Measurements from ENCODE around the gene CCDC54.
A peak's percentile ranks its signal among the peaks of the same experiment; 100 is the strongest.

Gene CCDC54

DNA sequence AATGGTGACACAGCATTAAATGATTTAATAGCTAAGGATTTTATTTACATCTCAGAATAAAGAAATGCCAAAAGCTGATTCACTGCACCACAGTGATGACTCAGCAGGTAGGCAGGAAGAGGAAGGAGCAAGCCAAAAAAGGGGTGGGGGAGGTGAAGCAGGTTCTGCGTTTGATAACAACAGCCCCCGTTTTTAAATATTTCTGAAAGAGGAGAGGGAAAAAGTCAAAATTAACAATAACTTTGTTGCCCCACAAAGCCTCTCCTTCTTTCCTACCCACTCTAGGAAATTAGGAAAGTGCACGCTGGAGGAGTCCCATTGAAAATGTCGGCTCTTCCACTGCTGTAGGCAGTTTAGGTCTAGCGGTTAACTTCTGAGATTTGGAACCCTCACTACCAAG lies 9.9 kb upstream of the CCDC54 start:
- Histone ChIP-seq H3K9me3 (ENCODE audit: insufficient read depth, low read depth, low read length) (no peaks in the 10 kb centered on the region), H3K27ac (ENCODE audit: low read length) (peak overlapping the region; percentile 19), H3K27me3 (ENCODE audit: insufficient read depth, low read length) (no peaks in the 10 kb centered on the region), H3K4me1 (ENCODE audit: insufficient read depth, low read length) (peaks cover 11% of the 10 kb centered on the region; the same call in 1 of the 2 replicates), H3K9ac (ENCODE audit: low read depth, low read length) (no peak overlapping the region), H3K4me3 (ENCODE audit: low read length) (no peak overlapping the region), H3K36me3 (ENCODE audit: insufficient read depth, low read depth, low read length) (no peaks in the 10 kb centered on the region)

- no peak overlapping the region for H3K27ac ChIP-seq (ENCODE audit: low read length)
- H3K4me3 ChIP-seq (ENCODE audit: low read length), result no peak overlapping the region
- no peaks in the 10 kb centered on the region for H3K36me3 ChIP-seq (ENCODE audit: insufficient read depth, low read depth, low read length)
- no peak overlapping the region for H3K9ac ChIP-seq (ENCODE audit: low read depth, low read length)
- peaks cover 11% of the 10 kb centered on the region; the same call in 1 of the 2 replicates for H3K4me1 ChIP-seq (ENCODE audit: insufficient read depth, low read length)
- H3K27me3 ChIP-seq (ENCODE audit: insufficient read depth, low read length), result no peaks in the 10 kb centered on the region
- H3K9me3 ChIP-seq (ENCODE audit: insufficient read depth, low read depth, low read length), result no peaks in the 10 kb centered on the region
Observed at GRCh38 chr3:107368654-107369398, 8.4 kb upstream of the CCDC54 start.

GRCh38 chr3:107369791-107370190 lies 7.4 kb upstream of the CCDC54 start:
- no peaks in the 10 kb centered on the region for H3K9me3 ChIP-seq (ENCODE audit: insufficient read depth, low read depth, low read length)
- H3K4me1 ChIP-seq (ENCODE audit: insufficient read depth, low read length), result peaks cover 11% of the 10 kb centered on the region; the same call in 1 of the 2 replicates
- no peaks in the 10 kb centered on the region for H3K27me3 ChIP-seq (ENCODE audit: insufficient read depth, low read length)
- H3K9ac ChIP-seq (ENCODE audit: low read depth, low read length), result no peak overlapping the region
- no peaks in the 10 kb centered on the region for H3K36me3 ChIP-seq (ENCODE audit: insufficient read depth, low read depth, low read length)
- H3K4me3 ChIP-seq (ENCODE audit: low read length), result no peak overlapping the region
- no peak overlapping the region for H3K27ac ChIP-seq (ENCODE audit: low read length)

GRCh38 chr3:107370907-107371306 lies 6.3 kb upstream of the CCDC54 start:
- H3K36me3 ChIP-seq (ENCODE audit: insufficient read depth, low read depth, low read length), result no peaks in the 10 kb centered on the region
- H3K4me3 ChIP-seq (ENCODE audit: low read length), result no peak overlapping the region
- H3K4me1 ChIP-seq (ENCODE audit: insufficient read depth, low read length), result peaks cover 11% of the 10 kb centered on the region; the same call in 1 of the 2 replicates
- no peaks in the 10 kb centered on the region for H3K27me3 ChIP-seq (ENCODE audit: insufficient read depth, low read length)
- H3K9me3 ChIP-seq (ENCODE audit: insufficient read depth, low read depth, low read length), result no peaks in the 10 kb centered on the region
- H3K9ac ChIP-seq (ENCODE audit: low read depth, low read length), result no peak overlapping the region
- H3K27ac ChIP-seq (ENCODE audit: low read length), result no peak overlapping the region

DNA sequence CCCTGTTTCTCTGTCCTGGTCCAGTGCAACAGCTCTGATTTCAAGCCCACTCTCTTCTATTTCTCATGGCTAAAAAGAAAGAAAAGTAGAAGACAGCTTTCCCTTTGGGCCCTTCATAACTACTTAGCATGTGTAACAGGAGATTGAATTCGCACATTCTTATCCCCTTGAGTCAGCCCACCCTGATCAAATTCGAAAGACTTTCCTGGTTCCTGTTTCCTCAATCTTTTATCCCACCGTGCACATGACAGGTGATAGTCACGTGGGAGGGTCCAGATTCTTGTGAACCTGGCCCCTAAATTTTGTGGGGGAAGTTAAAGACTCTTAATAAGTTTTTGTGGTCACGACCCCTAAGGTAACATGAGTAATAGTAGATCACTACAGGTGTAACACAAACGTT lies 4.7 kb upstream of the CCDC54 start:
- no peak overlapping the region for H3K27ac ChIP-seq (ENCODE audit: low read length)
- no peaks in the 10 kb centered on the region for H3K27me3 ChIP-seq (ENCODE audit: insufficient read depth, low read length)
- H3K4me3 ChIP-seq (ENCODE audit: low read length), result no peak overlapping the region
- no peaks in the 10 kb centered on the region; the same call in 1 of the 2 replicates for H3K4me1 ChIP-seq (ENCODE audit: insufficient read depth, low read length)
- H3K36me3 ChIP-seq (ENCODE audit: insufficient read depth, low read depth, low read length), result no peaks in the 10 kb centered on the region
- no peaks in the 10 kb centered on the region for H3K9me3 ChIP-seq (ENCODE audit: insufficient read depth, low read depth, low read length)
- H3K9ac ChIP-seq (ENCODE audit: low read depth, low read length), result no peak overlapping the region

DNA sequence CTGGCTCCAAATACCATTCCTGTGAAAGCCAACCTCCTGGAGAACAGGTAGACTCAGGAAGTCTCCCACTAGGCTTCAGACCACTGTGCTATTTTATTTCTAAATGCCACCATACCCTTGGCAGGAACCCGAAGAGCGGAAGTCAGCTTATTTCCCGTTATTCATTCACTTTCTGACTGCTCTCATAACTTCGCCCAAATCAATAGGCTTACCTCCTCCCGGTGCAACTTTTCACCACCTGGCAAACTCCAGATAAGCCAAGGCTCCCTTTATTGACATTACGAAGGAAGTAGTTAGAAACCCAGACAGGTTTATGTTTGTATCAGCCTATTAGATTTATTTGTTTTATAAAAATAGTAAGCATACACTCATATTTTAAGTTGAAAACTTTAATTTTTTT lies 3.3 kb upstream of the CCDC54 start:
- H3K9me3 ChIP-seq (ENCODE audit: insufficient read depth, low read depth, low read length), result no peaks in the 10 kb centered on the region
- no peak overlapping the region for H3K4me3 ChIP-seq (ENCODE audit: low read length)
- no peaks in the 10 kb centered on the region for H3K4me1 ChIP-seq (ENCODE audit: insufficient read depth, low read length)
- no peak overlapping the region for H3K27ac ChIP-seq (ENCODE audit: low read length)
- no peaks in the 10 kb centered on the region for H3K36me3 ChIP-seq (ENCODE audit: insufficient read depth, low read depth, low read length)
- H3K27me3 ChIP-seq (ENCODE audit: insufficient read depth, low read length), result no peaks in the 10 kb centered on the region
- H3K9ac ChIP-seq (ENCODE audit: low read depth, low read length), result no peak overlapping the region

DNA sequence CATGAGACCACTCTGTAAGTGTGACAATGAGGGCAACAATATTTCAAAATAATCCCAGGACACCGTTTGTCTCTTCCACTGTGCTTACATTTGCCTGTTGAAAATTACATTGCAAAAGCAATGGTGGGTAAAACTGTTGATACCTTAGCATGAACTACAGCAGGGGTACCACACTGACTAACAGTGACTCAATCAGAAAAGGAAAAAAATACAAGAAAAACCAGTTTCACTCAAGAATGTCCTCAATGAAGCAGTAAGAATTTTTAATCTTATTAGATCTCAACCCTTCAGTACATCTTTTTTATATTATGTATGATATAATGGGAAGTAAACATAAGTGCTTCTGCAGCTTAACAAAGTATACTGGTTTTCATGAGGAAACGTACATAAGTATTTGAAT lies 1.6 kb upstream of the CCDC54 start:
- Histone ChIP-seq H3K27me3 (ENCODE audit: insufficient read depth, low read length) (no peaks in the 10 kb centered on the region), H3K9ac (ENCODE audit: low read depth, low read length) (no peak overlapping the region), H3K9me3 (ENCODE audit: insufficient read depth, low read depth, low read length) (no peaks in the 10 kb centered on the region), H3K27ac (ENCODE audit: low read length) (no peak overlapping the region), H3K4me1 (ENCODE audit: insufficient read depth, low read length) (no peaks in the 10 kb centered on the region), H3K36me3 (ENCODE audit: insufficient read depth, low read depth, low read length) (no peaks in the 10 kb centered on the region), H3K4me3 (ENCODE audit: low read length) (no peak overlapping the region)

GRCh38 chr3:107382631-107383030 lies 5.4 kb downstream of the CCDC54 start:
- H3K27me3 ChIP-seq (ENCODE audit: insufficient read depth, low read length), result no peaks in the 10 kb centered on the region
- no peaks in the 10 kb centered on the region for H3K36me3 ChIP-seq (ENCODE audit: insufficient read depth, low read depth, low read length)
- H3K27ac ChIP-seq (ENCODE audit: low read length), result no peak overlapping the region
- H3K4me1 ChIP-seq (ENCODE audit: insufficient read depth, low read length), result peaks cover 30% of the 10 kb centered on the region; the same call in 1 of the 2 replicates
- no peak overlapping the region for H3K4me3 ChIP-seq (ENCODE audit: low read length)
- H3K9me3 ChIP-seq (ENCODE audit: insufficient read depth, low read depth, low read length), result no peaks in the 10 kb centered on the region
- H3K9ac ChIP-seq (ENCODE audit: low read depth, low read length), result no peak overlapping the region

DNA sequence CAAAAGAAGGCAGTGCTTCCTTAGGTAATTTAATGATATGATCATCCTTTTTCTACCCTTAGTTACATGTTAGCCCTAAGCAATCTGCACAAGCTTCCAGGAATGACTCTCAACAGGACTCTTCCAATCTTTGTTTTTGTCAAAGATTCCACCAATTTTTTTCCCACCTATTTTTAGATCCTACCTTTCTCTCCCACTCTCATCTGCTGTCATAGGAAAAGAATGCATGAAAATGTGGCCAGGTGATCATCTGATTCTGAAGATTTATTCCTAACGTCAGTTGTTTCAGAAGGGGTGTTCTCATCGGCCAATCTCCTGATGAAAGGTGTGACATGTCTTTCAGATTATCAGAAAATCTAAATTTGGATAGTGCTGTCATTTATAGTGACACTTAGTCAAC lies 7.2 kb downstream of the CCDC54 start:
- Histone ChIP-seq H3K4me3 (ENCODE audit: low read length) (no peak overlapping the region), H3K27me3 (ENCODE audit: insufficient read depth, low read length) (no peaks in the 10 kb centered on the region), H3K9ac (ENCODE audit: low read depth, low read length) (no peak overlapping the region), H3K9me3 (ENCODE audit: insufficient read depth, low read depth, low read length) (no peaks in the 10 kb centered on the region), H3K27ac (ENCODE audit: low read length) (peak overlapping the region; percentile 11), H3K36me3 (ENCODE audit: insufficient read depth, low read depth, low read length) (no peaks in the 10 kb centered on the region), H3K4me1 (ENCODE audit: insufficient read depth, low read length) (peaks cover 30% of the 10 kb centered on the region; the same call in 1 of the 2 replicates)

DNA sequence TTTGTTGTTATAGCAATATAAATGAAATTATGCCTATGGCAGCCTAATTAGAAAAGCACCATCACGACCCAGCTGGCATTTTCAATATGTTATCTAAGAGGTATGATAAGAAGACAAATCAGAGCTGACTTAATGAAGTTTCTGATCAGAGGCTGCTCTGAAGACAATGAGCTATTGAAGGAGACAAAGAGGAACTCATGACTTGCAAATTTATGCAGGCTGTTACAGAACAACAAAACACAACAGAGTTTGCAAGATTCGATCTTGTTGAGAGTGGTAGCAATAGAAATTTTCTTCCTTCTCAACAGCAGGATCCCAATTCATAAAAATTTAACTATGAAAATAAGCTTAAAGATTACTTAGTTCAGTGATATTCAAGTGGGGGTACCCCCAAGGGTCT lies 7.7 kb downstream of the CCDC54 start:
- no peaks in the 10 kb centered on the region for H3K36me3 ChIP-seq (ENCODE audit: insufficient read depth, low read depth, low read length)
- H3K27me3 ChIP-seq (ENCODE audit: insufficient read depth, low read length), result no peaks in the 10 kb centered on the region
- H3K9me3 ChIP-seq (ENCODE audit: insufficient read depth, low read depth, low read length), result no peaks in the 10 kb centered on the region
- no peak overlapping the region; the same call in 1 of the 2 replicates for H3K9ac ChIP-seq (ENCODE audit: low read depth, low read length)
- H3K4me1 ChIP-seq (ENCODE audit: insufficient read depth, low read length), result peaks cover 30% of the 10 kb centered on the region; the same call in 1 of the 2 replicates
- no peak overlapping the region for H3K4me3 ChIP-seq (ENCODE audit: low read length)
- peak overlapping the region; percentile 11 for H3K27ac ChIP-seq (ENCODE audit: low read length)

DNA sequence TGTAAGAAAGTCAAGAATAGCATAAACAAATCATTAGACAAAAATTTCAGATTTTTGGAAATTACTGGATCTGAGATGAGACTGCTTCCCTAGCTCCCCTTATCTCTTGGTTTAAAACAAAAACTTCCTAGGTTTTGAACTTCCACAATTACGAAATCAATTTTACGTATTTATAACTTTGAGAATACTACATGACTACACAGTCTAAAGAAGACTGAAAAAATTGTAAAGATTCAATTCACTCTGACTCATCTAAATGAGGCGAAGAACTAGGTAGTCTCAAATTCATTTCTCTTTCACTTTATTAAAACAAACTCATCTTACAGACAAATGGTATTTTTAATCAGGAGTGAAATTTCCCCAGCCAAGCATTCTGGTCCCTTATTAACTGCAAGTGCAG lies 10.3 kb downstream of the CCDC54 start:
- H3K36me3 ChIP-seq (ENCODE audit: insufficient read depth, low read depth, low read length), result no peaks in the 10 kb centered on the region
- H3K9ac ChIP-seq (ENCODE audit: low read depth, low read length), result no peak overlapping the region
- no peaks in the 10 kb centered on the region for H3K27me3 ChIP-seq (ENCODE audit: insufficient read depth, low read length)
- H3K27ac ChIP-seq (ENCODE audit: low read length), result no peak overlapping the region
- peaks cover 27% of the 10 kb centered on the region; the same call in 1 of the 2 replicates for H3K4me1 ChIP-seq (ENCODE audit: insufficient read depth, low read length)
- no peak overlapping the region for H3K4me3 ChIP-seq (ENCODE audit: low read length)
- no peaks in the 10 kb centered on the region for H3K9me3 ChIP-seq (ENCODE audit: insufficient read depth, low read depth, low read length)

GRCh38 chr3:107392549-107393165 lies 15.4 kb downstream of the CCDC54 start:
- H3K27me3 ChIP-seq (ENCODE audit: insufficient read depth, low read length), result no peaks in the 10 kb centered on the region
- H3K27ac ChIP-seq (ENCODE audit: low read length), result no peak overlapping the region
- H3K4me1 ChIP-seq (ENCODE audit: insufficient read depth, low read length), result no peaks in the 10 kb centered on the region; the same call in 1 of the 2 replicates
- H3K9ac ChIP-seq (ENCODE audit: low read depth, low read length), result no peak overlapping the region
- H3K4me3 ChIP-seq (ENCODE audit: low read length), result no peak overlapping the region
- no peaks in the 10 kb centered on the region for H3K9me3 ChIP-seq (ENCODE audit: insufficient read depth, low read depth, low read length)
- no peaks in the 10 kb centered on the region for H3K36me3 ChIP-seq (ENCODE audit: insufficient read depth, low read depth, low read length)

Measured in iPS-20b (cell line).